Eye (tissue), 1 donor: ENCODE measurements around the gene ZMYND8.
"Not testable (repeated sequence)": the region's sequence is repeated elsewhere in the genome, so short reads cannot be mapped to it uniquely, and the experiment has no call there.

Source experiments
- DNase-seq: peaks from one replicate; pipeline ENCODE4 v3.0.0-alpha.2; 2015

ZMYND8 gene

DNA sequence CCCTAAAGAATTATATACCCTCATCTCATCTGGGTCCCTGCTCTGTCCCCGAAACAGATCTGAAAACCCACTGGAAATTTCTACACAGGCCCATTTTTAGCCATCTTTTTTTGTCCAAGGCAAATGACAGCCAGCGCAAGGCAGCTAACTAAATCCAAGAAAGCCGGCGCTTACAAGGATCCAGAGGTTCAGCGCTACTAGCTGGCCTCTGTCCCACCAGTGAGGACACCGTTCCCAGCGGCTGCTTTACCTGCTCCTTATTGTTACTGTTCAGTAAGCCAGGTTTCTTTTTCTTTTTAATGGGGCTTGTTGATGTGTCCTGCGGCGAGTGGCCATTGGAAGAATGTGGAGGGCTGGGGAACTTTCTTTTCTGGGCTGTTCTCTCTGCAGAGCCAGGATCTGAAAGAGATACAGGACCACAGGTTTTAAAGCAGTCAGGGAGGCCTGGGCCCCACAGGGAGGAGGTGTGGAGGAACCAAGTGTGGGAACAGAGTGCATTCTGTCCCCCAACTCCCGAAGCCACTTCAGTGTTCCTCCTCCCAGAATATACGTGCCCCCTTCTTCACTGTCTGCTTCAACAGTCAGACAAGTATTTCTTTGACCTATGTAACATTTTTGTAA is 46.6 kb downstream of the ZMYND8 start:
- no peak for DNase-seq

- DNase-seq, result no peak
These were observed 47.1 kb downstream of the ZMYND8 start for GRCh38 chr20:47309394-47309793.

DNA sequence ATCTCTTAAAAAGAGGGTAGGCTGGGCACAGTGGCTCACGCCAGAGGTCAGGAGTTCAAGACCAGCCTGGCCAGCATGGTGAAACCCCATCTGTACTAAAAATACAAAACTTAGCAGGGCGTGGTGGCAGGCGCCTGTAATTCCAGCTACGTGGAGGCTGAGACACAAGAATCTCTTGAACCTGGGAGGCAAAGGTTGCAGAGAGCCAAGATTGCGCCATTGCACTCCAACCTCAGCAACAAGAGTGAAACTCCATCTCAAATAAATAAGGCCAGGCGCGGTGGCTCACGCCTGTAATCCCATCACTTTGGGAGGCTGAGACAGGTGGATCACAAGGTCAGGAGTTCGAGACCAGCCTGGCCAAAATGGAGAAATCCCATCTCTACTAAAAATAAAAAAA is 48.9 kb downstream of the ZMYND8 start:
- not testable (repeated sequence) for DNase-seq

GRCh38 chr20:47306755-47307370 is 49.6 kb downstream of the ZMYND8 start:
- no peak for DNase-seq

DNA sequence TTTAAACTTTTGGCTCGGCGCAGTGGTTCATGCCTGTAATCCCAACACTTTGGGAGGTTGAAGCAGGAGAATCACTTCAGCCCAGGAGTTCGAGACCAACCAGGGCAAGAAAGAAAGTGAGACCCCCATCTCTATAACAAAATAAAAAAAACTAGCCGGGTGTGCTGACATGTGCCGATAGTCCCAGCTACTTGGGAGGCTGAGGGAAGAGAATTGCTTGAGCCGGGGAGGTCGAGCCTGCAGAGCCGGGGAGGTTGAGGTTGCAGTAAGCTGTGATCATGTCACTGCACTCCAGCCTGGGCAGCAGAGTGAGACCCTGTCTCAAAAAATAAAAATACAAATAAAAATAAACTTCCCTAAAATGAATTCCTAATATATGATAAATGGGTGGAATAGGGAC is 50.4 kb downstream of the ZMYND8 start:
- no peak for DNase-seq

DNA sequence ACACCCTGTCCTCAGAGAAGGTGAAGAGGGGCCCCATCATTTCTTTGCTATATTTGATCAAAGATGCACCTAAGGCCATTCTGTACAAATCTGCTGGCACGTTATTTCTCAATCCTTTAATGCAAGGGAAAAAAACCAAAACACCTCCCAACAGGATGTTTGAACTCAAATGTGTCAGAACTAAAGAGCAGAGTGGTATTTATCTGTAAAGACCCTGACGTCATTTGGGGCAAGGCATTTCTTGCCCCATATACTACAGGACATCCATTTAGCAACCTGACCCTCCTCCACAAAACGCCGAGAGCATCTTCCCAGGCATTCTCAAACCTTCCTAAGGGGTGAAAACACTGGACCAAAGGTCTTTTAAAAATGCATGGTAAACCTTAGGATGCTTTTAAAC is 50.8 kb downstream of the ZMYND8 start:
- no peak for DNase-seq

DNA sequence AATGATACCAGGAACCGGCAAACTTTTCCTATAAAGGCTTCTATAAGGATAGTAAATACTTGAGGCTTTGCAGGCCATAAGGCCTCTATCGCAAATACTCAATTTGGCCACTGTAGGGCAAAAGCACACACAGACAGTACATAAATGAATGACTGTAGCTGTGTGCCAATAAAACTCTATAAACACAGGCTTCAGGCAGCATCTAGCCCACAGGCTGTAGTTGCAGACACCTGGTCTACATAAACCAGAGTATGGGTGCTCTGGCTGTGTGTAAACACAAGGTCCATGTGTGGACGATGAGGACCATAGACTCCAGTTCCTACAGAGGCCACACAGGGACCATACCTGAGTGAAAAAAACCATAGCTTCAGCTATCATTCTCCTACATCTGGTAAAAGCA is 52.2 kb downstream of the ZMYND8 start:
- DNase-seq, result no peak

DNA sequence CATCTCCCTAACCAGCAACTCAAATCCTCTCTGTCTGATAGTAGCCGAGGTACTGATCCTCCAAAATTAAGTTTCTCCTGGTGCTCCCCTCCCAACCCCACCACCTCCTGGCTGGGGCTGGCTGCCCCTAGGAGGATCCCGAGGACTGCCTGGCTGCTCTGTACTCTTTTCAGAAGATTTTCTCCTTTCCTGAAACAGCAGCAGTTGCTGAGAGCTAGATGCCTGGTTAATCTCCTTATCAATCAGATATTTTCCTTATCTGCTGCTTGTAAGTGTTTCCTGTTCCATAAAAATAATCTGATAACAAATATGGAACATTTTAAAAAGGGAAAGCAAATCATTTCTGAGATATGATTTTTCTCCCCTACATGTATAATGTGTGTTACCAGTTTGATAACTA is 52.8 kb downstream of the ZMYND8 start:
- no peak for DNase-seq

GRCh38 chr20:47300071-47300470 is 56.4 kb downstream of the ZMYND8 start:
- no peak for DNase-seq

DNA sequence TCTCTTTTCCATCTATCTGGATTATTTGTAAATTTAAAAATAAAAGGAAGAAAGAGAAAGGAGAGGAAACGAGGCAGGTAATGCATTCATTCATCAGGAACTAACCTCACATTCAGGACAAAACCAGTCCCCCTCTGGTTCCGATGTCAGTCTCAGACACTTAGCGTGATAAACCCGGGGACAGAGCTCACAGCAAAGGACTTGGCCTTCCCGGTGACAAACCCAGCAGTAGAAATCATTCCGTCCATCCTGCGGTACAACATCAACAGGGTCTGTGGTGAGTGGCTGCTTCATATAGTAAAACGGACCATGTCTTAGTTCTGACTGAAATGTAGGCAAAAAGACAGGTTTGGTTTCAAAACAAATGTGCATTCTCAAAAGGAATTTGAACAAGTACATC is 57.9 kb downstream of the ZMYND8 start:
- DNase-seq, result no peak

DNA sequence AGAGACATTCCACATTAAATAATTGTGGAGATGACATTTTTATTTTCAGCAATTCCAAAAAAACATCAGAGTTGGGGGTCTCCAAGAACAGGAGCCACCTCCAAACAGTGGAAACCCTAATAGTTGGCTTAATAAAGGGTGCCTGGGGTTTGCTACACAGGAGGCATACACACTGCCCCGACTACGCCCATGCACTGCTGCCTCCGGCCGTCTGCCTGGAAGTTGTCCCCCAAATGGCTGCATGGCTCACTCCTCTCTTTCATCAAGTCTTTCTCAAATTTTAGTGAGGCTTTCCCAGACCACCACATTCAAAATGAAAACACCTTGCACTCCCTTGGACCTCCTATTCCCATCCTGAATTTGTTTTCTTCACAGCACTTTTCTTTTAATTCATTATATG is 58.8 kb downstream of the ZMYND8 start:
- DNase-seq, result no peak

DNA sequence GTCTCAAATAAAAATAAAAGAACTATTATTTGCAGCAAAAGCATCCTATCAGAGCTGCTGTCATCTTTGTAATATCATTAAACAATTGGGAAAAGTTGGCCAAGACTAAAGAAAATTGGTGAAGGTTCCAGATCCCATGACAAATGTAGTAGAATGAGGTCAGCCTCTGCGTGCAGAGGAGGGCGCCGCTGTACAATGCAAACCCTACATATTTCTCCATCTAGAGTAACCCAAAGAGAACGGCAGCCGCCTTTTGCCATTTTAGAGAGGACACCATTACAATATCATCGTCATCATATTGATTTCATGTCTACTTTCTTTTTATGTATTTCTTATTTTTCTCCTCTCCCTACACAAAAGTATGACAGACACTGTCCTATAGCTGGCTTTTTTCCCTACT is 59.5 kb downstream of the ZMYND8 start:
- DNase-seq, result no peak

DNA sequence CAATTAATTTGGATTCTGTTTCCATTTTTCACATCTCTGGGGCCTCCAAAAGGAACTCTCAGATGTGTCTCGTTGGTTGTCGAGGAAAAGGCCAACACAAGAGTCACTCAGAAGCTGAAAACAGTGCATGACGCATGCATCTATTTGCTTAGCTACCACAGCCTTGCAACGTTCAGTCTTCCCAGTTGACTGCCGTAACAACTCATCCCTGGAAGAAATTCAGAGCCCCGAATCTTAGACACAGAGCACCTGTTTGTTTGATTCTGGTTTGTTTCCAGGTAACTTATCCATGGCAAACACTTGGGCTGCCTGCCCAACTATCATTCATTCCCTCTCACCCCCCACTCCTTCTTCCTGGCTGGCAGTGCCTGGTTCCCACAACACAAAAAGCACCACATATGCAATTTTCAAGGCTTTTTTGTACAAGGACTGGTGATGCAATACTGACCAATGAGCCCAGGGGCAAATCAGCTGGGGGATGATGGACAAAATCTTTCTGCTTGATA is 60.5 kb downstream of the ZMYND8 start:
- DNase-seq, result no peak

DNA sequence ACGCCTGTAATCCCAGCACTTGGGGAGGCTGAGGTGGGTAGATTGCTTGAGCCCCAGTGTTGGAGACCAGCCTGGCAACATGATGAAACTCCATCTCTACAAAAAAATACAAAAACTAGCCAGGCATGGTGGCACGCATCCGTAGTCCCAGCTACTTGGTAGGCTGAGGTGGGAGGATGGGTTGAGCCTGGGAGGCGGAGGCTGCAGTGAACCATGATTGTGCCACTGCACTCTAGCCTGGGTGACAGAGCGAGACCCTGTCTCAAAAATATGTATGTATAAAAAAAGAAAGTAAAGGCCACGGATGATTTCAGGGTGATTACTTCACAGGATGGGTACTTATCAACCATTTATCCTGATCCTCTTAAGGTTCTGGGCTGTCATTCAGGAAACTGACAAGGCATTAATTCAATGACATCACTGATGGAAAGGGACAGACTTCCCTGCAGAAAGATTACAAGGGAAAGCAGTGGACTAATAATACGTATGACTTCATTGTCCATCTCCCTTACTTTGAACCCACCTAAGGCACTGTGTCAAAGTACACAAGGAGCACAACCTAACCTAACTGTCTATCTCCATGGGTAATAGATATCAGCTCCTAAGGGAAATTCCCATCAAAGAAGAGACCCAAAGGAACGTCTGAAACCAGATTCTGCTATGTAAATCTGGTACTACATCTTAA is 61.2 kb downstream of the ZMYND8 start:
- no peak for DNase-seq

GRCh38 chr20:47293631-47294030 is 62.9 kb downstream of the ZMYND8 start:
- no peak for DNase-seq

GRCh38 chr20:47292581-47292980 is 63.9 kb downstream of the ZMYND8 start:
- DNase-seq, result no peak

DNA sequence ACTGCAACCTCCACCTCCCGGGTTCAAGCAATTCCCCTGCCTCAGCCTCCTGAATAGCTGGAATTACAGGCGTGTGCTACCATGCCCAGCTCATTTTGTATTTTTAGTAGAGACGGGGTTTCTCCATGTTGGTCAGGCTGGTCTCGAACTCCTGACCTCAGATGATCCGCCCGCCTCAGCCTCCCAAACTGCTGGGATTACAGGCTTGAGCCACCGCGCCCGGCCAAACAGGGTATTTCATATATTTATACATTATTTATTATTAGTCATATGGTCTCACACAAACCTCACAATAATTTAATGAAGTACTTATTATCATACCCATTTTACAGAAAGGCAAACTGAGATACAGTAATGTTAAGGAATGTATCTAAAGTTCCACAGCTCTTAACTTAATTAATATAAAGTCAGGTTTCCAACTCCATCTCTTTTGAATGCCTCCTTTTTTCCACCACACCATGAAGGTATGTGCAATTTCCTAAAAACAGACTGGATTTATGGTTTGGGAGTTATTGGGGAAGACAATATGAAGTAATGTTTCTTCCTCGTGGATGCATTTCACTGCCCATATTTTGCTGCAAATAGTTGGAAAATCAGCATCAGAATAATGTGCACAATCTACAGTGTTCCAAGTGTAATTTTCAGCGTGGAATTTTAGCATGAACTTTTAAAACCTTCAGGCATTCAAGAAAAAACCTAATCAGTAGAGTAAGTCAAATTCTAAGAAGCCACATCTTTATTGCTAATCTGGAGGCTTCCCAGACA is 65.7 kb downstream of the ZMYND8 start:
- DNase-seq, result no peak

- no peak for DNase-seq
These were observed 66.5 kb downstream of the ZMYND8 start for GRCh38 chr20:47290008-47290407.

DNA sequence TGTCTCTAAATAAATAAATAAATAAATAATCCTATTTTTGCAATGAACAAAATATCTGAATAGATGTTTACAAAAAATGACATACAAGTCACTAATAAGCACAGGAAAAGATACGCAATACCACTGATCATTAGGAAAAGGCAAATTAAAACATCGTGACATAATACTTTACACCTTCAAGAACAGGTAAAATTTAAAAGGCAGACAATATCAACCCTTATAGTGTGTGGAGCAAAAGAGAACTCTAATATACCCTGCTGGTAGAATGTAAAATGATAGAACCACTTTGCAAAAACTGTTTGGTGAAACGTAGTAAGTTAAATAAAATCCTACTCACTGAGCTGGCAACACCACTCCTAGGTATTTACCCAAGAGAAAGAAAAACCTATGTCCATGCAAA is 67.4 kb downstream of the ZMYND8 start:
- no peak for DNase-seq

GRCh38 chr20:47288530-47288929 is 68.0 kb downstream of the ZMYND8 start:
- DNase-seq, result not testable (repeated sequence)

DNA sequence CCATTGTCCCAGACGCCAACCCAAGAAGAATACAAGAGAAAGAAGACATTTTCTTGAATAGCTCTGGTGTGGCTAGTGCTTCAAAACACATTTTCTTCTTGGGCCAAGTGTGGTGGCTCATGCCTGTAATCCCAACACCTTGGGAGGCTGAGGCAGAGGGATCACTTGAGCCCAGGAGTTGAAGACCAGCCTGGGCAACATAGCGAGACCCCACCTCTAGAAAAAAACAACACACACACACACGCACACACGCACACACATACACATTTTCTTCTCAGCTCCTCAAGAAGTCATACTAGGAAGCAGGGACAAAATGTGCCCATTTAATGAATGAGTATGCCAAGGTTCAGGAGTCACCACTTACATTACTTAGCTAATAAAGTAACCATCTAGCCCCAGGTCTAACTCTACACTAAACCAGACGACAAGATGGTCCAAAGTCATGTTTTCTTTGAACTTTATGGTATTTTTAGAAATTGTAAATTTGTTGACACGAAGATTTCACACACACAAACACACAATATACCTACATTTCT is 68.8 kb downstream of the ZMYND8 start:
- no peak for DNase-seq

DNA sequence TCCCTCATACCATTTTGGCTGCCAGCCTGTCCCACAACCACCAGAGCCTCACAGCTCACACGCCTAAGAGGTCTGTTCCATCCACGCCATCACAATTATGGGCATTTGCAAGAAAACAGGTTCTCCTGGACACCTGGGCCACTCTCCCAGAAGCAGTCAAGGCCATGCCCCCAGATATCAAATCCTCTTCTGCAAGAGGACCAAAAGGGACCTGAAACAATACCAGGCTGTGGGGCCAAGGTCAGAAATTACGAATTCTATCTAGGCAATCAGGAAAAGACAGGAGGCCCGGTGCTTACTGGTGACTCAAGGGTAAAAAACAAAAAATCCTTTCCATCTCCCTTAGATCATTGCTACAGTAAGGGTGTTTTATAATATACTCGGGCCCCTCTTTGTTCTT is 69.8 kb downstream of the ZMYND8 start:
- DNase-seq, result no peak

DNA sequence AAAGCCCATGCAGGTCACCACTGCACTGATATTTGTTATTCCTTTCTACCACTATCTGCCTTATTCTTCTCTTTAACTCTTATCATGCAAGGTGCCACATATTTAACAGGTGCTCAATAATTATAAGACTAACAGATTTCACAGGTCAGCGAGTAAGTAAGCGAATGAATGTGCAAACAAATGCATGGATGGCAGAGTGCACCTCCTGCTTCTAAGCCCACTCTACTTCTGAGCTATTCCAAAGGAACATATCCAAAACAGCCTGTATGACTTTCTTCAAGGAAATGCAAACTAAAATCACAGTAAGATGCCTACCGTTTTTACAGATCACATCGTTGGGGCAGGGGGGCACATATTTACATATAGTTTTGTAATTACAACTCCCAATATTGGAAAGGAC is 71.3 kb downstream of the ZMYND8 start:
- no peak for DNase-seq
